ENCODE measurements around the gene C2CD4D. TPM values are rescaled to one million over a fixed set of nuclear protein-coding genes. Genes with fewer than 3 reads are reported as not detected.

Gene C2CD4D
- total RNA-seq, 1 experiment from 2014 or later = 1.4 TPM

- no TSS peak for BruUV-seq (replicated peaks)
- Histone ChIP-seq H3K27ac (no peak overlapping the region), H3K4me3 (no peak overlapping the region), H3K79me2 (ENCODE audit: low read depth) (no peaks in the 10 kb centered on the region), H3K4me1 (replicated peaks; ENCODE audit: insufficient read depth) (no peaks in the 10 kb centered on the region), H3K9me2 (ENCODE audit: insufficient read depth) (no peaks in the 10 kb centered on the region), H4K20me1 (ENCODE audit: insufficient read depth) (no peaks in the 10 kb centered on the region), H3F3A (ENCODE audit: insufficient read depth, low read depth) (no peaks in the 10 kb centered on the region), H3K36me3 (ENCODE audit: low read depth) (no peaks in the 10 kb centered on the region), H3K27me3 (ENCODE audit: insufficient read depth, low read depth) (0 out of 2 replicates have a peak, but pooled peaks cover 3% of the 10 kb centered on the region), H2AFZ (no peak overlapping the region), H3K4me2 (no peak overlapping the region), H3K9me3 (ENCODE audit: insufficient read depth, low read depth) (no peaks in the 10 kb centered on the region)
- CTCF ChIA-PET = no interaction called here
- intact Hi-C loops (cut with micrococcal nuclease; ENCODE audit: unreplicated experiment) = no loop called here
- POLR2A ChIA-PET (ENCODE audit: unreplicated experiment) = interaction anchor here (0.6 kb wide), 1 partner anchor 38 kb away, joined by 3 read pairs; no protein-coding TSS in a partner anchor
- TF ChIP-seq EZH2 (IDR thresholded peaks at IDR 0.05; ENCODE audit: low read depth) (no peak), CTCF (conservative IDR thresholded peaks at IDR 0.05) (no peak)
- DNase-seq = no peak
These were observed 38.3 kb downstream of the C2CD4D start for GRCh38 chr1:151801310-151801820.

GRCh38 chr1:151800830-151801229 lies 38.8 kb downstream of the C2CD4D start:
- H3K9me2 ChIP-seq (ENCODE audit: insufficient read depth) = no peaks in the 10 kb centered on the region
- DNase-seq = no peak
- H3F3A ChIP-seq (ENCODE audit: insufficient read depth, low read depth) = no peaks in the 10 kb centered on the region
- ChIA-PET CTCF (no interaction called here), POLR2A (ENCODE audit: unreplicated experiment) (no interaction called here)
- 0 out of 2 replicates have a peak, but pooled peaks cover 3% of the 10 kb centered on the region for H3K27me3 ChIP-seq (ENCODE audit: insufficient read depth, low read depth)
- intact Hi-C loops (cut with micrococcal nuclease; ENCODE audit: unreplicated experiment) = no loop called here
- no peak for TF ChIP-seq CTCF (conservative IDR thresholded peaks at IDR 0.05)
- TF ChIP-seq EZH2 (IDR thresholded peaks at IDR 0.05; ENCODE audit: low read depth) = no peak
- no peak overlapping the region for H3K4me2 ChIP-seq
- no peak overlapping the region for H3K4me3 ChIP-seq
- H3K9me3 ChIP-seq (ENCODE audit: insufficient read depth, low read depth) = no peaks in the 10 kb centered on the region
- no TSS peak for BruUV-seq (replicated peaks)
- no peaks in the 10 kb centered on the region for H3K36me3 ChIP-seq (ENCODE audit: low read depth)
- H3K4me1 ChIP-seq (replicated peaks; ENCODE audit: insufficient read depth) = no peaks in the 10 kb centered on the region
- no peak overlapping the region for H3K27ac ChIP-seq
- H2AFZ ChIP-seq = no peak overlapping the region
- H3K79me2 ChIP-seq (ENCODE audit: low read depth) = no peaks in the 10 kb centered on the region
- no peaks in the 10 kb centered on the region for H4K20me1 ChIP-seq (ENCODE audit: insufficient read depth)

GRCh38 chr1:151799179-151800022 lies 40.2 kb downstream of the C2CD4D start:
- Histone ChIP-seq H3K4me2 (no peak overlapping the region), H2AFZ (no peak overlapping the region), H3K4me3 (no peak overlapping the region), H3K9me3 (ENCODE audit: insufficient read depth, low read depth) (no peaks in the 10 kb centered on the region), H3K27ac (no peak overlapping the region), H4K20me1 (ENCODE audit: insufficient read depth) (no peaks in the 10 kb centered on the region), H3K9me2 (ENCODE audit: insufficient read depth) (no peaks in the 10 kb centered on the region), H3K4me1 (replicated peaks; ENCODE audit: insufficient read depth) (no peaks in the 10 kb centered on the region), H3K36me3 (ENCODE audit: low read depth) (no peaks in the 10 kb centered on the region), H3K27me3 (ENCODE audit: insufficient read depth, low read depth) (no peaks in the 10 kb centered on the region), H3F3A (ENCODE audit: insufficient read depth, low read depth) (no peaks in the 10 kb centered on the region), H3K79me2 (ENCODE audit: low read depth) (no peaks in the 10 kb centered on the region)
- BruUV-seq (replicated peaks) = no TSS peak
- ChIA-PET POLR2A (ENCODE audit: unreplicated experiment) (interaction anchor here (0.5 kb wide), 1 partner anchor 427 kb away, joined by 3 read pairs; the partner anchor contains the start of gene SELENBP1), CTCF (interaction anchor here (0.7 kb wide), 1 partner anchor 191 kb away, joined by 3 read pairs; no protein-coding TSS in a partner anchor)
- no peak for DNase-seq
- intact Hi-C loops (cut with micrococcal nuclease; ENCODE audit: unreplicated experiment) = no loop called here
- no peak for TF ChIP-seq EZH2 (IDR thresholded peaks at IDR 0.05; ENCODE audit: low read depth)
- TF ChIP-seq CTCF (conservative IDR thresholded peaks at IDR 0.05) = no peak
